Measurements from ENCODE around the gene SAFB2.

SAFB2 gene

DNA sequence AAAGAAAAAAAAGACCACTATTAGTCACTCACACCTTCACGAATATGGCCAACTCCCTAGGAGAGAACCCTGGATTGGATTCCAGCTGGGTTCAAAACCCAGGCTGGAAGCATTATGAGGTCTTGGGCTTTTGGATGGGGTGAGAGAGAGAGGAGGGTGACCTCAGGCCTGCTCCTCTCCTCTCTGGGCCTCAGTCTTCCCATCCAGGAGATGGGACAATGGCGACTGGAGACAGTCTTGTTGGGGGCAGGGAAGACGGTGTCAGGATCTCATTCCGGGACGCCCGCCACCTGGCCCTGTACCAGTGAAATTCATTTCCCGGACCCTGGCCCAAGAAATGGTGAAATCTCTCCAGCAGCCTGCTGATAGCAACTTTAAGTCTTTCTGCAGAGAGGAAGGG lies 81.1 kb downstream of the SAFB2 start:
- no peak for DNase-seq (ENCODE audit: low spot score)

GRCh38 chr19:5540208-5540607 lies 82.4 kb downstream of the SAFB2 start:
- no peak for DNase-seq (ENCODE audit: low spot score)

GRCh38 chr19:5537870-5538269 lies 84.7 kb downstream of the SAFB2 start:
- DNase-seq (ENCODE audit: low spot score) = no peak

Measured in HuH-7.5 (cell line).